Measurements from ENCODE around the gene KCNK5.

- no peak for TF ChIP-seq CTCF (IDR thresholded peaks at IDR 0.05)
- TF ChIP-seq ZFX (IDR thresholded peaks at IDR 0.05; ENCODE audit: borderline replicate concordance), result no peak
Observed at GRCh38 chr6:39224011-39224410, 5.3 kb downstream of the KCNK5 start.
